GM06990 (cell line): Measurements from ENCODE around the gene BACE2.

ENCODE experiments used
- DNase-seq: peaks from one replicate; pipeline ENCODE4 v3.0.0-alpha.2; 2011; ENCODE audit not compliant: insufficient read length; ENCODE audit errors: extremely low read depth
- H3K27me3 ChIP-seq: replicated peaks from 2 replicates; pipeline ENCODE4 v1.6.0; 2011; ENCODE audit warnings: low read length; ENCODE audit not compliant: control insufficient read depth, insufficient read depth
- H3K36me3 ChIP-seq: 2 replicates; pipeline ENCODE4 v1.5.1; 2011; ENCODE audit warnings: low read length; ENCODE audit not compliant: control insufficient read depth, insufficient read depth
- H3K4me3 ChIP-seq: replicated peaks from 2 replicates; pipeline ENCODE4 v1.5.1; 2011; ENCODE audit warnings: low read depth, mild to moderate bottlenecking, control low read depth, low read length
- CTCF ChIP-seq: IDR thresholded peaks from 2 replicates; pipeline ENCODE4 v1.5.1; 2011; ENCODE audit warnings: low read length, control low read depth, mild to moderate bottlenecking, inconsistent platforms; ENCODE audit not compliant: insufficient read depth, poor library complexity, severe bottlenecking

BACE2 gene

GRCh38 chr21:41210426-41211059 is 42.6 kb downstream of the BACE2 start:
- Histone ChIP-seq H3K4me3 (no peak overlapping the region), H3K27me3 (no peaks in the 10 kb centered on the region; the same call in 1 of the 2 replicates), H3K36me3 (no peaks in the 10 kb centered on the region)
- no peak for TF ChIP-seq CTCF
- no peak for DNase-seq

DNA sequence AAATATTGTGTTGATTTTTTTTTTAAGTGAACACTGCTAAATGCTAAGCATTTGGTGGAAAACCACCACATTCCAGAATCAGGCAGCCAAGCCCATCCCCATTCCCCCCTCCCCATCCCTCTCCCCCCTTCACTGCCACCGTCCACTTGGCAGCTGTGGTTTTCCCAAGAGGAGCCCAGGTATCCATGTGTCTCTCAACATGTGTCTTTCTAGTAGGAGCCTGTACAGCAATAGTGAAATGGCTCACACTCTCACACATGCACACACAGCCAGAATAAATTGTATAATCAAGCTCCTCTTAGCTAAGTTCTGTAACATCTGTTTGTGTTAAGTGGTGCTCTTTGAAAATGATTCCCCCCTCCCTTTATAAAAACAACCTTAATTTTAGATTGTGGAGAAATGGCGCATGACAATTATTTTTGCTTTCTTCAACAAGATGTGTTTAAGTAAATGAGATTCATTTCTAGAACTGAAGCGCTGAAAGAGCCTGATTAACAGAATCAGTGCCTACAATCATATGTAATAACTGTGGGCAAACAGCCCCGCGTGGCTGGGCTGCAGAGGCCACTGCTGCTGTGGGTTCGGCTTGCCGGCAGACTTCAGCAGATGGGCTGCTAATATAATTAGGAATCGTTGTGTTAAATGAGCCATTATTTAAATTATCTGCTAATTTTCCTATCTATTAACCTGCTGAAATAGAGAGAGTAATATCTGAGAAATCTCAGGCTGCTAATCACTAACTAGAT is 43.3 kb downstream of the BACE2 start:
- Histone ChIP-seq H3K27me3 (no peaks in the 10 kb centered on the region; the same call in 1 of the 2 replicates), H3K4me3 (no peak overlapping the region), H3K36me3 (no peaks in the 10 kb centered on the region)
- DNase-seq, result no peak
- no peak for TF ChIP-seq CTCF

DNA sequence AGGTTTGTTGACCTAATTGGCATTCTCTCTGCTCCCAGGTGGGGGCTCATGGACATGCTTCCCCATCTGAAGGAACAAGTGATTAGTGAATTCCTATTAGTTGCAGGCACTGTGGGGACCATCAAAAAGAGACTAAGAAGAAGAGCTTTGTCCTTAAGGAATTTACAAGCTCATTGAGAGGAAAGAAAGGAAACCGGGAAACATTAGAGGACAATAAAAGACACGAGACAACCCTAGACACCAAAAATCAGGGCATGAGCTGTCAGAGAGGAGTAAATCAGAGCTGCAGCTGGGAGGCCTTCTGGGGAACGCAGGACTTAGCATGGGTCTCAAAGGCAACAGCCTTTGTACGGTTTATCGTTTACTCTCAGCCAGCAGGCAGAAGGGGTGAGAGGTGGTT is 45.1 kb downstream of the BACE2 start:
- Histone ChIP-seq H3K27me3 (no peaks in the 10 kb centered on the region; the same call in 1 of the 2 replicates), H3K36me3 (no peaks in the 10 kb centered on the region), H3K4me3 (no peak overlapping the region)
- no peak for DNase-seq
- no peak for TF ChIP-seq CTCF

DNA sequence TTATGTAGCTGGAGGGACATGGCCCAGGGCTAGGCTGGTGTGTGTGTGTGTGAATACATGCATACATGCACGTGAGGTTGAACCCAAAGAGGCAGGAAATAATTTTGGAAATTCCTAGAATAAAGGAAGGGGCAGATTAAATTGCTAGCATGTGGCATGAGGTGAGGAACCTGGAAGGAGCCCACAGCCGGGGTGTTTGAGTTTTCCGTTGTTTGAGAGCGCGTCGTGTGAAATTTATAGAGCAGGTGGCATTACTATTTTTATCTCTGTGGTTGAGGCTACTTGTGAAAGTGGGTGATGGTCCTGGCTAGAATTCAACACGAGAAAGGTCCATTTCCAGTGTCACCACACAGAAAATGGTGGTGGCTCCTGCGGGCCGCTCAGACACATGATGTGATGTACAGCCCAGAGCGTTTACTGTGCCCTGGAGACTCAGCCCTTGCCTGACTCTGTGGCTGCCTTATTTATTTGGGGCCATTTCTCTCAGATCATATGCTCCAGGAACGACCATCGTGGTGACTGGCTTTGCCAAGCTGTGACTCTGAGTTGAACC is 48.0 kb downstream of the BACE2 start:
- Histone ChIP-seq H3K36me3 (no peaks in the 10 kb centered on the region), H3K27me3 (no peaks in the 10 kb centered on the region), H3K4me3 (no peak overlapping the region)
- DNase-seq, result no peak
- TF ChIP-seq CTCF, result no peak

DNA sequence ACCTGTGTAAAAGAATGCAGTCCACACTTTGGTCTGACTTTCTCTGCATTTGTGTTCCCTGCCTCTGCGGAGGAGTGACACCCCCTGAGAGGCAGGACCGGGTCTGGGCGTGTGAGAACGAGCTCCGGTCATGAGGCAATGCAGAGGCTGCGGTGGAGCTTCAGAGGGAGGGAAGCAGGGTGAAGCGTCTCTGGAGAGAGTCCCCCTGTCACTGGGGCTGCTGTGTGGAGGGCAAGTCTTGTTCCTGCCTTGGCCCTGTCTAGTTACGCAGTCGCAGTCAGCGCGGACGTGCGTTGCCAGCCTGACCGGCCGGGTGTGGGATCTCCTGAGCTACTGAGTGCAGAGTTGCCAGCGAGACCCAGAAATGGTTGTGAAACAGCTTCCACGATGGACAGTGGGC is 48.5 kb downstream of the BACE2 start:
- H3K36me3 ChIP-seq, result no peaks in the 10 kb centered on the region
- no peak overlapping the region for H3K4me3 ChIP-seq
- no peak for DNase-seq
- no peak for TF ChIP-seq CTCF
- no peaks in the 10 kb centered on the region for H3K27me3 ChIP-seq
